RCC 7860 (cell line): ENCODE measurements around the gene LRRTM4.
A peak's percentile ranks its signal among the peaks of the same experiment; 100 is the strongest.

Source experiments
- DNase-seq: peaks from one replicate; pipeline ENCODE4 v3.0.0-alpha.2; 2015; ENCODE audit warnings: low spot score
- FAIRE-seq: peaks from 2 replicates; lab custom pipeline; 2012; peaks lifted over from hg19 to GRCh38; lab: Jason Lieb, UNC

The LRRTM4 gene

DNA sequence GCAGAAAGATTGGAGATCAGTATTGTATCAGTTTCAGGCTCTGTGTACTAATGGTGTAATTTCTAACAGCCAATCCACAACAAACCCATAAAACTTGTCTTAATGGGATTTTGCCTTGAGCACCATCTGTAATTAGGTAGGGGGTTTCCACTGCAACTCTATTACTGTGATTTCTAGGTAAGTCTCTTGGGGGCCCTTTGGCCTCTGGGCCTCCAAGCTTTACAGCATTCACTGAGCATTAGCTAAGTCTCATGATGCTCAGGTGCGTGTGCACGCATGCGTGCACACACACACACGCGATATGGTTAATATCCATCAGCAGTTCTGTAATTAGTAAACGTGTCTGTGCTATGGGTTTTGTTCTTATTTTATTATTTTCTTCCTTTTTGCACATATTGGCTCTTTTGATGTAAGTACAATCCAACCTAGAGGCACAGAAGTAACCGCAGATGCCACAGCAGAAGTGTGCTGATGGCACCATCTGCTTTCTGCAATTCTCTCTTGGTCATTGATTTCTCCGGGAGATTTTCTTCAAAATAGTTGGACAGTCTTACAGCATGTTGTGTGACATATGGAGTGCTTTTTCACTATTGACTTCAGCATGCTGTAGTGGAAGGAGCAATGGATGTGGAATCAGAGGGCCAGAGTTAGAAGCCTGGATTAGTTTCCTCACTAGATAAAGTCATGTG is 592.0 kb downstream of the LRRTM4 start:
- DNase-seq (no peak), FAIRE-seq (no peak)

GRCh38 chr2:76928026-76928425 is 594.1 kb downstream of the LRRTM4 start:
- no peak for FAIRE-seq
- no peak for DNase-seq

- FAIRE-seq = no peak
- no peak for DNase-seq
These were observed 601.2 kb downstream of the LRRTM4 start for GRCh38 chr2:76921006-76921405.

DNA sequence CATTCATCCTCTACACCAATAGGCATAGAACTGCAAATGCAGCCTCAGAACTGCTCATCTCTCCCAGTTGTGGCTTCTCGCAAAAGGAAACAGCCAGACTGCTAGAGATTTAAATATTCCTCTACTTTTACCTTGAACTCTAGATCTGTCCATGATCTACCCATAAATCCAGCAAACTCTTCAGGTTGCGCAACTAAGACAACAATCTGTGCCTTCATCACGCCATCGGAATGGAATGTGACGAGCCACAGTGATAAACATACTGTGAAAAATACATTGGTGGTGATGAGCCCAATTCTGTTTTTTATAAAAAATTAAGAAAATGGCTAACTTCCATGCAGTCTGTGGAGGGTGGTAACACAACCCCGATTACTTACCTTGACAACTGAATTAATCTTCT is 626.7 kb downstream of the LRRTM4 start:
- FAIRE-seq = no peak
- DNase-seq = no peak

DNA sequence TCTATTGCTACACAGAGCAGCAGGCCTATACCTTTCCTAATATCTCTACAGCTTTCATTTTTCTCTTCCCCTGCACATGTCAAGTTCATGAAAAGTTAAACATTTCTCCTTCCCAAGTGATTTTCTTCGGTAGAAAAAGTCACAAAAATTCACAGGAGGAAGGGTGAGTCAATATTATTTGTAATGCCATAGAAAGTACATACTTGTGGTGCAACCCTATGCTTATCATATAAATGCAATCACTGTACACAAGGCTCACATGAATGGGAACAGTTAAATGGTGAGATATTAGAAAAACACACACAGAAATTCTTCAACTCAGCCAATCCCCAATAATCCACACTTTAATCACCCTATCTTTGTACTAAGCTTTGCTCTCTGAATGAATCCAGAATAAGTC is 651.6 kb downstream of the LRRTM4 start:
- no peak for DNase-seq
- FAIRE-seq = no peak

DNA sequence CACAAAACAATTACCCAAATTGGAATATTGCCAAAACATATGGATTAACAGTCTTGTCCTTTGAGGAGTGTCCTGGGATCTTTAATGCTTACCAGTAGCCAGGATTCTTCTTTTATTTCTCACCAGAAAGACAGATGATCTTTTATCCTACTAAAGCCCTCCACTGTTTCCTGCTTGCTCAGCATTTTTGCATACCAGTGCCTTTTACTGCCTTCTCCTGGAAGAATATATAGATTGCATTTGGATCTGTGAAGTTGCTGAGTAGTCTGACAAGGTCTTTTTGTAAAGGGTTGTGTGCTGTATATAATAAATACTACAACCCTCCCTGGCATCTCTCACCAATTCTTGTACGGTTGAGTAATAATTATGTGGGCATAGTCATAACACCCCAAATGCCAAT is 652.2 kb downstream of the LRRTM4 start:
- FAIRE-seq (no peak), DNase-seq (no peak)

DNA sequence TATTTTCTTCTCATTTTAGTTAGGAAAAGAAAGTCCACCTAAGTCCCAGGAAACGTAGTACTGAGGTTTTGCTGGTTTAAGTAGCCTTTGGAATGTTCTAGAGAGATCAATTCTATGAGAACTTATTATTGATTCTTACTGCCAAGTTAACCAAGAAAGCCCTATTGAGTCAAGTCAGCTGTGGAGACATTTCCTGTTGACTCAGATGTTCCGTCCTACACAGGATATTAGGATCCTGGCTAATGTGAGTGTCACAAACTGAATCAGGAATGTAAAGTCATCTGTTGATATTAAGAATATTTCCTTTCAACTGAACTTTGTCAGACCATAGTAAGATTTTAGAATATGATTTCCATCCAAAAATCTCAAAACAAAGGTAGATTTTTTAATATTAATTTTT is 654.3 kb downstream of the LRRTM4 start:
- FAIRE-seq (peak; percentile 44), DNase-seq (peak; percentile 8)

GRCh38 chr2:76866464-76866863 is 655.7 kb downstream of the LRRTM4 start:
- no peak for FAIRE-seq
- no peak for DNase-seq

- DNase-seq (no peak), FAIRE-seq (no peak)
These were observed 659.3 kb downstream of the LRRTM4 start for GRCh38 chr2:76862901-76863300.

DNA sequence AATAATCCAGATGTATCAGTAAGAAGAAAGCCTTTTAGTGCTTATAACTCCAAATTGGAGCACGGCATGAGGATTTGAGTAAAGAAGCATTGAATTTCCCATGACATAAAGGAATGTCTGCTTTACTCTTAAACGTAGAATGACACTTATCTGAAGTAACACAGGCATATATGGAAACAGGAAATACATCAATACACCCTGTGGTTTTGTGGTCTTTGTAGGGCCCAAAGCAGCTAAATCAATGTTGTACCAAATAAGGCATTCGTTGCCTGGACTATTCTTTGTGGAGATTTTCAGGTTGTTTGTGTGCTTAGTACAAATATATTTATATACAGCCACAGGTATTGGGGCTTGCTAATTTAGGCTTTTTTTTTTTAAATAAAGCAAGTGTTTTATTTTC is 660.5 kb downstream of the LRRTM4 start:
- FAIRE-seq (no peak), DNase-seq (no peak)

GRCh38 chr2:76851000-76851399 is 671.2 kb downstream of the LRRTM4 start:
- DNase-seq (no peak), FAIRE-seq (no peak)

GRCh38 chr2:76849086-76849485 is 673.1 kb downstream of the LRRTM4 start:
- FAIRE-seq (no peak), DNase-seq (no peak)

- DNase-seq (no peak), FAIRE-seq (no peak)
These were observed 682.4 kb downstream of the LRRTM4 start for GRCh38 chr2:76839826-76840225.

GRCh38 chr2:76829374-76830234 is 692.6 kb downstream of the LRRTM4 start:
- FAIRE-seq = no peak

DNA sequence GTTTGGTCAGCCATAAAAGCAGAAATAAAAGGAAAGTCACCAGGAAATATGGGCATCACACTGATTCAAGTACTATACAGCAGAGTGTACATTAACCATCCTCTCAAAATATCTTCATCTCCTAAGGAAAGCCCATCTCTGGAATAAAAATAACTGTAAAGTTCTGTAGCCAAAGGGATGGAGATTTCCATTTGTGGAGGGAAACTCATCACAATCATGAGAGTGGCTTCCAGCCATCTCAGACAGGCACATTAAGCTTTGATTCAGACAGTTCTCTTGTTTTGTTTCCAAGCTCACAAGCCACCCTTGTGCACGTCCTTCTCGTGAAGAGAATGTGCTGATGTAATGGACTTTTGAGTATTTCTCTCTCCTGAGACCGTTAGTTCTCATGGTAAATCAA is 695.5 kb downstream of the LRRTM4 start:
- no peak for DNase-seq
- no peak for FAIRE-seq

More at GRCh38 chr2:76829374-76830234, 692.6 kb downstream of the LRRTM4 start:
- no peak for DNase-seq

DNA sequence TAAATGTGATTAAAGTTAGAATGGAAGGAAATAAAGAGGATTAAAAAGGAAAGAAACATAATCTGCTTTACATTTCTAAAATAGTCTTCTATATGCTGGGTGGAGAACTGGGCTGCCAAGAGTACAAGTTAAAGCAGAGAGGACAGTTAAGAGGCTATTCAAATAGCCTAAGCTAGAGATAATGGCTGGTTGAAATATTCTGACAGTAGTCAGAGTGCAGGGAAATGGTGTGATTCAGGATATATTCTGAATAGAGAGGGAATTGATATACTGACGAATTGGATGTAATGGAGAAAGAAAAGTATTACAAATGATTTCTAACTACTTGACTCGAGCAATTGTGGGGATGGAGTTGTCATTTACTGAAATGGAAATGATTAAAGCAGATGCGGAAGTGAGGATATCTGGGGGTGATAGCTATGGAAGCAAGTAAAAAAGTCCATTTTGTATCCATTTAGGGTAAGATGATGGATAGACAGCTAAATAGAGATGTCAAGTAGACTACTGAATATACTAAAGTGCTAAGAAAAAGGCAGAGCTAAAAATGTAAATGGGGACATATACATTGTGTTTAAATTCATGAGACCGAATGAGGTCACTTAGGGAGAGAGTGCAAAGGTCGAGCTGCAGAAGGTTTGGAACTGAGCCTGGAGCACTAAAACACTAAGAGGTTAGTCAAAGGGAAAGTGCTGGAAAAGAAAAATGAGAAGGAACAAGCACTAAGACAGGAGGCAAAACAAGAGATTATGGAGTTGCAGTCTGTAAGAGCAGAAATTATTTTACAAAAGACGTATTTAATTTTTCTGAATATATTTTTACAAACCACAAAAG is 696.8 kb downstream of the LRRTM4 start:
- no peak for FAIRE-seq
- no peak for DNase-seq

DNA sequence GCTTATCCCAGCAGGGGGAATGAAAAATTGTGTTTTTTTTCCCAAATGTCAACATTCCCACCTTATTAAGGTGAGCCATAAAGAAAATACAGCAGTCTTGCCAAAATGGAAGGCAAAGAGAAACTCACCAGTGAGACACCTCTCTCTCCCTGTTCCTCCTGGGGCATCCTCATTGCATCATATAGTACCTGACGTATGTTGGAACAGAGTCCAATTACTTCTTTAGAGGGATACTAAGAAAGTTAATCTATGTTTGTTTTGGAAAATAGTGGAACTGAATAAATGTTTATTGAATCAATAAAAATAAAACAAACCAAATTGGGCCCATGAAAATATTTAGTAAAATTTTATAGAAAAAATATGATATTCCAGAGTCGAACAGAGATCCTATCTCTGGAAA is 700.4 kb downstream of the LRRTM4 start:
- no peak for FAIRE-seq

GRCh38 chr2:76813084-76813483 is 709.1 kb downstream of the LRRTM4 start:
- FAIRE-seq = no peak
- no peak for DNase-seq

More for the DNA sequence above, 700.4 kb downstream of the LRRTM4 start:
- no peak for DNase-seq

GRCh38 chr2:76812156-76812555 is 710.0 kb downstream of the LRRTM4 start:
- no peak for FAIRE-seq
- DNase-seq = no peak

DNA sequence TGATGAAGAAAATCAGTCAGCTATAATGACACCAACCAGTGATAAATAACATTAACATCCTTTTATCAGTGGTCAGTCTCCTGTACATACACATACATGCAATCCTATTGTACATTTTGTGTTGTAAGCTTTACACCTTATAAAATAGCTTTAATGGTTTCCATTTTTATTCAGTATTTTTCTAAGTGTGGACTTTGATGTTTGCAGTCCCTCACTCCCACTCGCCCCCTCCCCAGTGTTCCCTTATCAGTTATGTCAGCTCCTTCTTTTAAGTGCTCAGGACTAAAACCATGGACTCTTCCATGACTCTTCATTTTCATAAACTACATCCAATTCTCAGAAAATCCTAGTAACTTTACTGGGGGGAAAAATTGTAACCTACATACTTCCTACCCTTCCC is 713.0 kb downstream of the LRRTM4 start:
- FAIRE-seq = no peak

DNA sequence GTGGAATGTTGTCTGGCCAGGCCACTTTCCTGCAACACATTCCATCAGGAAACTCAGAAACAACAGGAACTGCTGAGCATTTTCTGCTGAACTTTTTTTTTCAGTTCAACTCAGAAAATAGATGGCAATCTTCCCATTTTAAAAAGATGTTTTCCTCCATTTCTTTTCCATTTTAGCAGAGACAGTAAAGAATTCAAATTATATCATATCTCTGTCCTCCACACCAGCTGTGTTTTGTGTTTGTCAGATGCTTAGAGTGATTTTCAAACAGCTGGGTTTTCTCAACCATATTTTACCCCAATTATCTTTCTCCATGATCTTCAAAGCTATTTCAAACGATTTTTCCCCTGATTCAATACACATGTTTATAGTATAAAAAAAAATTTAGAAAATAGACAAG is 713.4 kb downstream of the LRRTM4 start:
- FAIRE-seq (no peak), DNase-seq (no peak)

More for the DNA sequence above, 713.0 kb downstream of the LRRTM4 start:
- no peak for DNase-seq
